Activated CD4-positive, alpha-beta T cell treated with anti-CD3 and anti-CD28 coated beads, Interleukin-2, amount 50 U/mL, for 48 hours (primary cell): ENCODE measurements around the gene PLAC9.
A peak's percentile ranks its signal among the peaks of the same experiment; 100 is the strongest.
"Not testable (repeated sequence)": the region's sequence is repeated elsewhere in the genome, so short reads cannot be mapped to it uniquely, and the experiment has no call there.

Experiments
- DNase-seq, 2 experiments: peaks; one replicate each; pipeline ENCODE4 v3.0.0-alpha.2; 2020

The PLAC9 gene

GRCh38 chr10:80140251-80140650, 7.7 kb downstream of the PLAC9 start:
- DNase-seq: no peak

- DNase-seq: no peak
Measured at GRCh38 chr10:80141696-80142460, 9.3 kb downstream of the PLAC9 start.

DNA sequence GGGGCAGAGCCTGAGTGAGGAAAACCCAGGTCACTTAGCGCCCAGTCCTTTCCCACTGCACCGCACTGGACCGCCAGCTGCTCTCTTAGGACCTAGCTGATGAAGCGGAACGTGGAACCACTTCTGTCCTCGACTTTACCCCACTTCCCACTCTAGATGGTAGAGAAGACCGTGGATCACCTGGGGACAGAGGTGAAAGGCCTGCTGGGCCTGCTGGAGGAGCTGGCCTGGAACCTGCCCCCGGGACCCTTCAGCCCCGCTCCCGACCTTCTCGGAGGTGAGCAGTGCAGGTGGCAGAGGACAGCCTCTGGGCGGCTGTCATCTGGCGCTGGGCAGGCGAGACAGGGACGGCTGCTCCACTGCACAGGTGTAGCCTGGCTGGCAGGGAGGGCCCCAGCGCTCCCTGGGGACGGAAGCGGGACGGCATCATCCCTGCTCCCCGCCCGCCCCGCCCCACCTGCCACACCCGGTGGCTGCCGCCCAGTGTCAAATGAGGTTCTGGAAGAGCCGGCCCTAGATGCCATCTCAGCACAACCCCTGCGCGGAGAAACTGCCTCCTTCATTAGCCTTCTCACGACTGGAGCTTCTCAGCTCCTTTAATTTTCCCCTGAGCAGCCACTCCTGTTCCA, 11.7 kb downstream of the PLAC9 start:
- peak; percentile 40 to 45 for DNase-seq

GRCh38 chr10:80144696-80145131, 12.2 kb downstream of the PLAC9 start:
- peak; percentile 21 to 31 for DNase-seq

- DNase-seq: not testable (repeated sequence)
Measured at GRCh38 chr10:80145406-80146308, 13.1 kb downstream of the PLAC9 start.

GRCh38 chr10:80146918-80147317, 14.4 kb downstream of the PLAC9 start:
- no peak for DNase-seq

- DNase-seq: no peak
Measured at GRCh38 chr10:80148166-80148805, 15.8 kb downstream of the PLAC9 start.

DNA sequence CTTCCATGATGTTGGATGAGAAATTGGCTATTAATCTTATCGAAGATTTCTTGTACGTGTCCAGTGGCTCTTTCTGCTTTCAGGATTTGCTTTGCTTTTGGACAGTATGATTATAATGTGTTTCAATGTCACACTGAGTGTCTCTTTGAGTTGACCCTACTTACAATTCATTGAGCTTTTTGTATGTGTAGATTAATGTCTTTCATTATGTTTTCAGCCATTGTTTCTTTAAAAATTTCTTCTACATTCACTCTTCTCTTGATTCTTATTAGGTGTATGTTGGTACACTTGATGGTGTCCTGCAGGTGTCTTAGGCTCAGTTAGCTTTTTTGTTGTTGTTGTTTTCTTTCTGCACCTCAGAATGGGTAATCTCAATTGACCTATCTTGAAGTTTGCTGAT, 16.6 kb downstream of the PLAC9 start:
- DNase-seq: no peak

- no peak for DNase-seq
Measured at GRCh38 chr10:80150172-80150571, 17.6 kb downstream of the PLAC9 start.

GRCh38 chr10:80152820-80153219, 20.3 kb downstream of the PLAC9 start:
- DNase-seq: no peak

GRCh38 chr10:80153460-80153859, 20.9 kb downstream of the PLAC9 start:
- no peak for DNase-seq

DNA sequence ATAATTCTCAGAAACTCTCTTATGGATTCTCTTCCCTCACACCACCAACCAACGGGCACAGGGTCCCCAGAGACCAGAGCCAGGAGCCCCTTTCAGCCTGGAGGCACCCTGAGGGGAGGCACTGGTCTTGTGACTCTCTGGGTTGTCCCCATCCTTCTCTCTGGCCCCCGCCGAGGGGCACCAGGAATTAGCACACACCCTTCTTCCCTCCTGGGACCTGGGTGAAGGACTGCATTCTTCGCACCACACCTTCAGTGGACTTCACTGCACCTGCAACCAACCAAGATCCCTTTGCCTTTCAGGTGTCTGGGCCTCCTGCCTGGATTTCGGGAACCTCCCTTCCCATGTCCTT, 22.1 kb downstream of the PLAC9 start:
- DNase-seq: no peak

DNA sequence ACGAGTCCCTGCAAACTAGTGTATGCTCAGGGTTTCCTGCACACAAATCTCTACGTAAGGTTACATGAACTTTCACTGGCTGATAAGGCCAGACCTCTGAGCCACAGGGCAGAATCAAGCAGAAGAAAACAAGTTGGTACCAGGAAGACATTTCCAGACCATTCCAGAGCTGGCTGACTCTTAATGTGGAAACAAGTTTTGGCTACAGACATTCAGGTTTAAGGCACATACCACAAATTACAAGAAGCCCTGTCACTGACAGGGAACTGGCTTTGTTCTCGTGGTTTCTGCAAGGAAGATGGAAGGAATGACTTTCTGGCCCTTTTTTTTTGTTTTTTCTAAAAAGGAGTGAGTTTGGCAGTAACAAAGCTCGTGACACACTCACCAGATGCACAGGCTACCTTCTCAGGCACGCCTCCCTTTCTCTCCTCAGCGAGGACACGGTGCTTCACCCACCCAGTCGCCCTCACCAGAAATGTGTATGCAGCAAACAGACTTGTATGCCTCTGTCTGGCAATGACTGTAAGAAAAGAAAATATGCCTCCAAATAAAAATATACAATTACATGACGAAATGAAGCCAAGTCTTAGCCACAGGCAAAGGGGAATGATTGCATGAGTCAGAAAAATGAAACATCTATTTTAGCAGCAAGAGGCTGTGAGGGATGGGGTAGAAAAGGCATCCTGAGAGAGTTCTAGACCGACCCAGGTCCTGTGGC, 22.6 kb downstream of the PLAC9 start:
- no peak for DNase-seq

DNA sequence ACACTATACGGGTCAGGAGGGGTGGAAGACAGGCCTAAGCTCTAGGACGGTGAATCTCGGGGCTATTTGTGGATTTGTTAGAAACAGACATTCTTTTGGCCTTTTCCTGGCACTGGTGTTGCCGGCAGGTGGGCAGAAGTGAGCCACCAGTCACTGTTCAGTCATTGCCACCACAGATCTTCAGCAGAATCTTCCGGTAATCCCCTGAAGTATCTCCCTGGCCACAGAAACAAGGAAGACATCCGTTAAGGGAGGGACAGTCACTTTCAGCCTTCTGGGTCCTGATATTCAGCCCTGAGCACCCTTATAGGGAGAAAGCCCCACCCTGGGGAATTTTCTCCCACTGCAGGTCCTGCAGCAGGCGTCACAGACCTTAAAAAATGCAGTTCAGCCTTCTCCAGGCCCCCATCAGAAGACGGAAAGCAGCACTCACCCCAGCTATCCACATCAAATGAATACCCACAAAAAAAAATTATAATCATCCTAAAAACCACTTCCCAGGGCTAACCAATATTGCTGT, 23.2 kb downstream of the PLAC9 start:
- no peak for DNase-seq

GRCh38 chr10:80156216-80156615, 23.7 kb downstream of the PLAC9 start:
- DNase-seq: no peak

DNA sequence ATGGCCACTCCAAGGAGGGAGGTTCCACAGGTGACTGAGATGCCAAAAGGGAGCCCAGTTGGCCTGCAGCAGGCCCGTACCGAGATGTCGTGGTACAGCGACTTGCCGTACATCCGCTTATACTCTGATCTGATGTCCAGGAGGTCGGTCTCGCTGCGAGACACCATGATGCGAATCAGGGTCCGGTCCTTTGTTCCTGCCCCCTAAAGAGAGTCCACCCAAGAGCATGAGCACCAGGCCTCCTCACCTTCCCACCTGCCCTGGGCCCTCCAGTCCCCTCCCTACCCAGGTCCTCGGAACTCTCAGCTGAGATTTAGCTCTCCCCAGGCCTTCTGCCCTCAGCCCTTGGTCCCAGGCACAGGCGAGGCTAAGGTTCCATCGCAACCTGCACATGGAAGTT, 25.0 kb downstream of the PLAC9 start:
- no peak for DNase-seq

GRCh38 chr10:80158126-80158525, 25.6 kb downstream of the PLAC9 start:
- no peak for DNase-seq

DNA sequence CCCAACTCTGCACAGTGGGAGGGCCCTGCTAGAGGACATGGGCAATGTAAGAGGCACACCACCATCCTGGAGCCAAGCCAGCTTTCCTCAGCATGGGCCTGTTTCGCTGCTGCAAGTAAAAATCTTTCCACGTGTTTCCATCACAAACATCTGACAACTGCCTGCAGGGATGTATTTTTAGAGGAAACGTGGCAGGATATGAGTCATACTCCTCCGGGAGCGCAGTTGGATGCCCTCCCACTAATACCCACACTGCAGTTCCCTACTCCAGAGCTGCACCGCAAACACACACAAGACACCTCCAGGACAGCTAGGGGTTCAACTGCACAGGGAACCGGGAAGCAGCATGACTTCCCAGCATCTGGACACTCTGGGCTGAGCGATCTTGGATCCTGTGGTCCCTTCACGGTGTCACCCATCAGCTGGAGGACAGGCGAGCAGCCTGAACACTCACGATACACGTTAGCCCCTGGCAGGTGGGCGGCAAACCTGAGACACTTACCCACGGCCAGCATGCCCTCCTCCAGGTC, 26.1 kb downstream of the PLAC9 start:
- no peak for DNase-seq

- no peak for DNase-seq
Measured at GRCh38 chr10:80159166-80159873, 26.8 kb downstream of the PLAC9 start.

DNA sequence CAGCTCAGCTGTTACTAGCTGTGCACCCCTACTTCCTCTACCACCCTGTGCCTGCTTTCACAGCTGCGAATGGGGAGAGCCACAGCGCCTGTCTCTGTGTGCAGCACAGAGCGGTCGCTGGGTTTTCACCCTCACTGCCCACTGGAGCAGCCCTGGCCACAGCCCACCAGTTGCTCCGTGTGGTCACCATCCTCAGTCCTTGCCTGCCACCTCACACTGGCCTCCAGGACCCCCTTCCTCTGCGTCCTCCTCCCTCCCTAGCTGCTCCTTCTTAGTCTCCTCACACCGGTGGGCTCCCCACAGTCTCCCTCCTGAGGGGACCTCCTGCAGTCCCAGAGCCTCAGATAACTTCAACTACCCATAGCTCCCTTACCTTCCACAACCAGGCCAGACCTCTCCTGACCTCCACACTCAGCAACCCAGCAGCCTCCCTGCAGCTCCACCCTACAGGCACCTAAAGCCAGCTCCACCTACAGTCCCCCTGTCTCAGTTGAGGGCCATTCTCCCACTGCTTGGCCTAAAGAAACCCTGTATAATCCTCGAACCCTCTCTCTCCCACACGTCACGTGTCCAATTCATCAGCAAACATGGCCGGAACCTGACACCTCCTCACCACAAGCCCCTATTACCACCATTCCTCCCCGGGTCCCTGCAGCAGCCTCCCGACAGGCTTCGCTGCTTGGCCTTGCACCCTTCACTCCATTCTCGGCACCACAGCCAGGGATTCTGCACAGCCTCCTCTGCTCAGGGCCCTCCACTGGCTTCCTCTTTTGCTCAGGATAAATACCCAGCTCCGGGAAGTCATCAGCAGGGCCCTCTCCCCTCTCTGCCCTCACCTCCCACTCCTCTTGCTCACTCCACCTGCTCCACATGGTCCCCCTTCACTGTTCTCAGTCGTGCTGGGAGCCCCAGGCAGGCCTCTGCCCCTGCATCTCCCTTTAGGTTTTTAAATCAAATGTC, 28.1 kb downstream of the PLAC9 start:
- DNase-seq: no peak
